ENCODE data around the gene ADCY3. TPM values are rescaled to one million over a fixed set of nuclear protein-coding genes. Genes with fewer than 3 reads are reported as not detected.

The ADCY3 gene
- total and polyA plus RNA-seq, 12 donors: 8.0 to 72.0 (median 35.1) TPM

GRCh38 chr2:24910245-24910644 lies 9.8 kb downstream of the ADCY3 start:
- no peaks in the 10 kb centered on the region for H3K4me1 ChIP-seq (replicated peaks in 1 of 2)
- H3K27ac ChIP-seq: no peak overlapping the region
- WGBS, 4 donors: 96 to 98% (median 98%) methylated on average over 3 of the region's 3 CpGs

DNA sequence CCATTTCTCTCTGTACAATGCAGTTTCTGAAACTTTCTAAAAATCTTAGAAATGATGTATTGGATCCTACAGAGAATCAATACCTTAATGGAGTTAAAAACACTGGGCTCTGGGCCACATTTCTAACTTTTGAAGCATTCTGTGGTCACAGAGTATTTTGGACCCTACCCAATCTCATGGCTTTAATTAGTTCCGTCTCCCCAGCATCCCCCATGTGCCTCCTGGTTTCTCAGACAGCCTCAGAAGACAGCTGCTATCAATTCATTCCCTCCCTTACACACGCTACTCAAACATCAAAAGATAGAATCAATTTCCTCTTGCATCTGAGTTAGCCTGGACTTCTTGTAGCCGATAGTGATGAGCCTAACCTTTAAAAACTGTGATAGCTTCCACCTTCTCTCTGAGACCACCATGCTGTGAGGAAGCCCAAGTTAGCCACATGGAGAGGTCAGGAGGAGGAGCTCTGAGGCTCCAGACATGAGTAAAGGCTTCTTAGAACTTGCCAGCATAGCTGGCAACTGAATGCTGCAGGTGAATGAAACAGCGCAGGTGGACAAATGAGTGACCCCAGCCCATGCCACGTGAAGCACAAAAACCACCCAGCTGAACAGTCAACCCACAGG lies 10.4 kb downstream of the ADCY3 start:
- TF ChIP-seq, protein P1, sequence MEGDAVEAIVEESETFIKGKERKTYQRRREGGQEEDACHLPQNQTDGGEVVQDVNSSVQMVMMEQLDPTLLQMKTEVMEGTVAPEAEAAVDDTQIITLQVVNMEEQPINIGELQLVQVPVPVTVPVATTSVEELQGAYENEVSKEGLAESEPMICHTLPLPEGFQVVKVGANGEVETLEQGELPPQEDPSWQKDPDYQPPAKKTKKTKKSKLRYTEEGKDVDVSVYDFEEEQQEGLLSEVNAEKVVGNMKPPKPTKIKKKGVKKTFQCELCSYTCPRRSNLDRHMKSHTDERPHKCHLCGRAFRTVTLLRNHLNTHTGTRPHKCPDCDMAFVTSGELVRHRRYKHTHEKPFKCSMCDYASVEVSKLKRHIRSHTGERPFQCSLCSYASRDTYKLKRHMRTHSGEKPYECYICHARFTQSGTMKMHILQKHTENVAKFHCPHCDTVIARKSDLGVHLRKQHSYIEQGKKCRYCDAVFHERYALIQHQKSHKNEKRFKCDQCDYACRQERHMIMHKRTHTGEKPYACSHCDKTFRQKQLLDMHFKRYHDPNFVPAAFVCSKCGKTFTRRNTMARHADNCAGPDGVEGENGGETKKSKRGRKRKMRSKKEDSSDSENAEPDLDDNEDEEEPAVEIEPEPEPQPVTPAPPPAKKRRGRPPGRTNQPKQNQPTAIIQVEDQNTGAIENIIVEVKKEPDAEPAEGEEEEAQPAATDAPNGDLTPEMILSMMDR (IDR thresholded peaks at IDR 0.05): no peak
- no peak for TF ChIP-seq POLR2A (IDR thresholded peaks at IDR 0.05)
- no peak overlapping the region for H3K27ac ChIP-seq
- H3K27me3 ChIP-seq: no peaks in the 10 kb centered on the region
- WGBS, 4 donors: 88 to 99% (median 91%) methylated on average over 5 of the region's 5 CpGs
- no peaks in the 10 kb centered on the region for H3K9me3 ChIP-seq (replicated peaks in 1 of 3)
- intact Hi-C loops (cut with DNase I): no loop called here
- no peak overlapping the region for H3K4me3 ChIP-seq
- no peaks in the 10 kb centered on the region for H3K4me1 ChIP-seq (replicated peaks in 1 of 2)
- H3K36me3 ChIP-seq (replicated peaks in 1 of 2): no peaks in the 10 kb centered on the region
- DNase-seq: no peak

More at GRCh38 chr2:24910245-24910644, 9.8 kb downstream of the ADCY3 start:
- no peak for DNase-seq
- no peak for TF ChIP-seq POLR2A (IDR thresholded peaks at IDR 0.05)
- TF ChIP-seq, protein P1 (IDR thresholded peaks at IDR 0.05): no peak
- H3K9me3 ChIP-seq (replicated peaks in 1 of 3): no peaks in the 10 kb centered on the region
- H3K27me3 ChIP-seq: no peaks in the 10 kb centered on the region
- intact Hi-C loops (cut with DNase I): no loop called here
- peaks cover 0 to 2% of the 10 kb centered on the region in 2 donors for H3K36me3 ChIP-seq (replicated peaks in 1 of 2)
- no peak overlapping the region for H3K4me3 ChIP-seq

- WGBS, 4 donors: 87 to 95% (median 89%) methylated on average over 8 of the region's 8 CpGs
- H3K4me1 ChIP-seq (replicated peaks in 1 of 2): no peaks in the 10 kb centered on the region
Measured at GRCh38 chr2:24908461-24908901, 11.6 kb downstream of the ADCY3 start.

GRCh38 chr2:24907116-24907515 lies 12.9 kb downstream of the ADCY3 start:
- no peaks in the 10 kb centered on the region for H3K4me1 ChIP-seq (replicated peaks in 1 of 2)
- 76 to 96% (median 79%) methylated on average over 2 to 5 of the region's 5 CpGs for WGBS, 4 donors
- intact Hi-C loops (cut with DNase I): no loop called here

More at GRCh38 chr2:24908461-24908901, 11.6 kb downstream of the ADCY3 start:
- TF ChIP-seq POLR2A (IDR thresholded peaks at IDR 0.05): no peak
- Histone ChIP-seq H3K4me3 (no peak overlapping the region), H3K9me3 (replicated peaks in 1 of 3) (no peaks in the 10 kb centered on the region), H3K27ac (no peak overlapping the region), H3K27me3 (no peaks in the 10 kb centered on the region), H3K36me3 (replicated peaks in 1 of 2) (no peaks in the 10 kb centered on the region)
- intact Hi-C loops (cut with DNase I): no loop called here
- DNase-seq: no peak

More at GRCh38 chr2:24907116-24907515, 12.9 kb downstream of the ADCY3 start:
- no peaks in the 10 kb centered on the region for H3K36me3 ChIP-seq (replicated peaks in 1 of 2)
- H3K27me3 ChIP-seq: no peaks in the 10 kb centered on the region
- no peak for DNase-seq
- H3K27ac ChIP-seq: no peak overlapping the region
- TF ChIP-seq, protein P1 (IDR thresholded peaks at IDR 0.05): no peak
- TF ChIP-seq POLR2A (IDR thresholded peaks at IDR 0.05): no peak
- no peak overlapping the region for H3K4me3 ChIP-seq
- H3K9me3 ChIP-seq (replicated peaks in 1 of 3): no peaks in the 10 kb centered on the region

Data from adrenal gland (tissue), 12 donors.